ENCODE results near the gene AMN1. TPM values are rescaled to one million over a fixed set of nuclear protein-coding genes. Genes with fewer than 3 reads are reported as not detected.

Gene AMN1
- total and polyA plus RNA-seq, 3 donors from 2014 or later, result 44.9 to 127 (median 51.1) TPM

DNA sequence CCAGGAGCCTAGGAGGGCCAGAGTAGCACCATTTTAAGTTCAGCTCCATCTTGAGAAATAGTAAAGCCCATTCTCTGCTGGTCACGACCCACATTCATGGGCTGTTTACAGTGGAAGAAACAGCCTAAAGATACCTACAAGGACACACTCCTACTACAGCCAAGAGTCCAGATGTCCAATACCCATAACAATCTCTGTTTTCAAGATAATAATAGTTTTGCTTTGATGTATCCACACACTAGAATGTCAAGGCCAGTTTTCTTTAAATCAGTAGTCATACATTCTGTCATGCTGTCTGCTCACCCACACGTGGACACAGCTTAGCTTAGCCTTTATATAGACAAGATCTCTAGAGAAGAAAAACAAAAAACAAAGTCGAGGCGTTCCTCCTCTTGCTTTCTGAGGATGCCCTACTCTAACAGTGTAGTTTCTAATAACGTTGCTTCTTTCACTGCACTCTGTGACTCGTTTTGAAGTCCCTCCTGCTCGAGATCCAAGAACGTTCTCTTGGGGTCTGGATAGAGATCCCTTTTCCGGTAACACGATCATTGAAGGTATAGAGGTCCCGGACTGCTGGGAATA lies 87.2 kb downstream of the AMN1 start:
- no peak overlapping the region for H3K4me3 ChIP-seq

DNA sequence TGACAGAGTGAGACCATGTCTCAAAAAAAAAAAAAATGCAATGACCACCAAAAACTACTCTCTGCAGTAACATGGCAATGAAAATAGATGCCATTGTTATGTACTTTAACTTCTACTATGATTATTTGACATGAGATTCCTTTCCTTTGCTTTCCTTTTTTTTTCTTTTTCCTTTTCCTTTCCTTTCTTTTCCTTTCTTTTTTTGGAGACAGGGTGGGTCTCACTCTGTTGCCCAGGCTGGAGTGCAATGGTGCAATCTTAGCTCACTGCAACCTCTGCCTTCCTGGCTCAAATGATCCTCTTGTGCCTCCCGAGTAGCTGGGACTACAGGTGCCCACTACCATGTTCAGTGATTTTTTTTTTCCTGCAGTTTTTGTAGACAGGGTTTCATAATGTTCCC lies 94.2 kb downstream of the AMN1 start:
- DNase-seq, result no peak
- Histone ChIP-seq H3K27me3 (no peaks in the 10 kb centered on the region), H3K9me3 (no peaks in the 10 kb centered on the region), H3K36me3 (ENCODE audit: low read depth, missing control alignments) (no peaks in the 10 kb centered on the region), H3K4me3 (no peak overlapping the region), H3K4me1 (peaks cover 15% of the 10 kb centered on the region), H3K27ac (no peak overlapping the region)
- 83 to 84% methylated on average over 1 of the region's 1 CpG for WGBS, 2 donors
- intact Hi-C loops (cut with DNase I; ENCODE audit: low total_unique reads), result no loop called here
- TF ChIP-seq, protein P1, sequence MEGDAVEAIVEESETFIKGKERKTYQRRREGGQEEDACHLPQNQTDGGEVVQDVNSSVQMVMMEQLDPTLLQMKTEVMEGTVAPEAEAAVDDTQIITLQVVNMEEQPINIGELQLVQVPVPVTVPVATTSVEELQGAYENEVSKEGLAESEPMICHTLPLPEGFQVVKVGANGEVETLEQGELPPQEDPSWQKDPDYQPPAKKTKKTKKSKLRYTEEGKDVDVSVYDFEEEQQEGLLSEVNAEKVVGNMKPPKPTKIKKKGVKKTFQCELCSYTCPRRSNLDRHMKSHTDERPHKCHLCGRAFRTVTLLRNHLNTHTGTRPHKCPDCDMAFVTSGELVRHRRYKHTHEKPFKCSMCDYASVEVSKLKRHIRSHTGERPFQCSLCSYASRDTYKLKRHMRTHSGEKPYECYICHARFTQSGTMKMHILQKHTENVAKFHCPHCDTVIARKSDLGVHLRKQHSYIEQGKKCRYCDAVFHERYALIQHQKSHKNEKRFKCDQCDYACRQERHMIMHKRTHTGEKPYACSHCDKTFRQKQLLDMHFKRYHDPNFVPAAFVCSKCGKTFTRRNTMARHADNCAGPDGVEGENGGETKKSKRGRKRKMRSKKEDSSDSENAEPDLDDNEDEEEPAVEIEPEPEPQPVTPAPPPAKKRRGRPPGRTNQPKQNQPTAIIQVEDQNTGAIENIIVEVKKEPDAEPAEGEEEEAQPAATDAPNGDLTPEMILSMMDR (IDR thresholded peaks at IDR 0.05), result no peak
- TF ChIP-seq POLR2A (IDR thresholded peaks at IDR 0.05), result no peak

More for the DNA sequence above, 87.2 kb downstream of the AMN1 start:
- Histone ChIP-seq H3K4me1 (peaks cover 7% of the 10 kb centered on the region), H3K27ac (peak overlapping the region in 1 of 2 donors; percentile 48), H3K9me3 (no peaks in the 10 kb centered on the region), H3K27me3 (no peaks in the 10 kb centered on the region), H3K36me3 (ENCODE audit: low read depth, missing control alignments) (no peaks in the 10 kb centered on the region)
- TF ChIP-seq, protein P1 (IDR thresholded peaks at IDR 0.05), result no peak
- TF ChIP-seq POLR2A (IDR thresholded peaks at IDR 0.05), result no peak
- WGBS, 2 donors, result 35 to 59% methylated on average over 11 of the region's 11 CpGs
- intact Hi-C loops (cut with DNase I; ENCODE audit: low total_unique reads), result no loop called here
- no peak for DNase-seq

DNA sequence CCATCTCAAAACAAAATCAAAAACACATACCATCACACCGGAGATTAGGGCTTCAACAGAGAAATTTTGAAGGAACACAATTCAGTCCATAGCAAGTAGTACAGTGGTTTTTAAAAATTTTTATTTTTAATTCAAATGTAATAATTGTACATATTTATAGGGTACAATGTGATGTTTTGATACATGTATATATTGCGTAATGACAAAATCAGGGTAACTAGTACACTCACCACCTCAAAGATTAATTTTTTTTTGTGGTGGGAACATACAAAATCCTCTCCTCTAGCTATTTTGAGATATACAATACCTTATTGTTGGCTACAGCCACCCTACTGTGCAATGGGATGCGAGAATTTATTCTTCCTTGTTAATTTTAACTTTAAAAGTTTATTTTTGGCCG lies 95.4 kb downstream of the AMN1 start:
- no peak for DNase-seq
- TF ChIP-seq, protein P1 (IDR thresholded peaks at IDR 0.05), result no peak
- TF ChIP-seq POLR2A (IDR thresholded peaks at IDR 0.05), result no peak
- Histone ChIP-seq H3K4me3 (no peak overlapping the region), H3K4me1 (peaks cover 19% of the 10 kb centered on the region), H3K27ac (no peak overlapping the region), H3K27me3 (no peaks in the 10 kb centered on the region), H3K36me3 (ENCODE audit: low read depth, missing control alignments) (no peaks in the 10 kb centered on the region), H3K9me3 (no peaks in the 10 kb centered on the region)
- intact Hi-C loops (cut with DNase I; ENCODE audit: low total_unique reads), result no loop called here
- 83 to 85% methylated on average over 4 of the region's 4 CpGs for WGBS, 2 donors

GRCh38 chr12:31631809-31632208 lies 97.0 kb downstream of the AMN1 start:
- H3K9me3 ChIP-seq, result no peaks in the 10 kb centered on the region
- intact Hi-C loops (cut with DNase I; ENCODE audit: low total_unique reads), result no loop called here

More at GRCh38 chr12:31631809-31632208, 97.0 kb downstream of the AMN1 start:
- Histone ChIP-seq H3K4me3 (no peak overlapping the region), H3K36me3 (ENCODE audit: low read depth, missing control alignments) (no peaks in the 10 kb centered on the region), H3K27ac (no peak overlapping the region), H3K27me3 (no peaks in the 10 kb centered on the region), H3K4me1 (peaks cover 19% of the 10 kb centered on the region)
- TF ChIP-seq, protein P1 (IDR thresholded peaks at IDR 0.05), result no peak
- no peak for TF ChIP-seq POLR2A (IDR thresholded peaks at IDR 0.05)
- 89 to 98% methylated on average over 12 of the region's 12 CpGs for WGBS, 2 donors
- DNase-seq, result no peak

Data from testis (tissue), 3 donors.